Activated CD8-positive, alpha-beta memory T cell treated with anti-CD3 and anti-CD28 coated beads for 36 hours (primary cell): ENCODE data around the gene LSP1. TPM values are rescaled to one million over a fixed set of nuclear protein-coding genes. Genes with fewer than 3 reads are reported as not detected.

Source experiments
- CTCF ChIA-PET: fragments of 350-600 bp; sonication (Branson Sonifier 250); formaldehyde crosslinking; loops from one replicate; lab custom pipeline; 2021; ENCODE audit warnings: antibody characterized with exemption; lab: Charles Lee
- POLR2A ChIA-PET: fragments of 350-600 bp; sonication (Branson Sonifier 250); formaldehyde crosslinking; loops from one replicate; lab custom pipeline; 2021; ENCODE audit warnings: antibody characterized with exemption; lab: Charles Lee
- total RNA-seq, 2 experiments: library from RNA; stranded (reverse); gene quantifications; one replicate each; pipeline ENCODE4 v1.2.3, GENCODE V29; 2021

LSP1 gene
- total RNA-seq, 2 experiments from 2014 or later = 254 TPM

- ChIA-PET POLR2A (interaction anchor here (0.6 to 1.3 kb wide), 3 partner anchors 108 to 138 kb away, joined by 3 to 13 read pairs (median 4); no protein-coding TSS in a partner anchor), CTCF (interaction anchor here (0.5 to 7.8 kb wide), 46 partner anchors 8 to 1852 kb away, joined by 3 to 297 read pairs (median 5); partner anchors contain the start of genes KRTAP5-5, KRTAP5-6 and LSP1)
Measured at GRCh38 chr11:1832211-1832919, 20.5 kb upstream of the LSP1 start.

GRCh38 chr11:1832920-1833295, 20.0 kb upstream of the LSP1 start:
- ChIA-PET CTCF (interaction anchor here (0.6 to 7.8 kb wide), 45 partner anchors 8 to 331 kb away, joined by 3 to 297 read pairs (median 5); partner anchors contain the start of genes KRTAP5-5, KRTAP5-6 and LSP1), POLR2A (interaction anchor here (0.6 to 1.3 kb wide), 3 partner anchors 108 to 139 kb away, joined by 3 to 13 read pairs (median 4); no protein-coding TSS in a partner anchor)

- ChIA-PET POLR2A (no interaction called here), CTCF (interaction anchor here (0.6 to 7.8 kb wide), 21 partner anchors 12 to 322 kb away, joined by 3 to 297 read pairs (median 7); no protein-coding TSS in a partner anchor)
Measured at GRCh38 chr11:1834062-1834610, 18.7 kb upstream of the LSP1 start.

GRCh38 chr11:1834779-1835670, 17.9 kb upstream of the LSP1 start, which contains the start of gene SYT8:
Gene SYT8, plus strand, starts transcription at chr11:1834990. Its CDS starts 116 bp downstream, at chr11:1835106.
- CTCF ChIA-PET = interaction anchor here (1.0 to 7.8 kb wide), 11 partner anchors 19 to 317 kb away, joined by 3 to 297 read pairs (median 5); no protein-coding TSS in a partner anchor
- POLR2A ChIA-PET = no interaction called here

- POLR2A ChIA-PET = interaction anchor here (1.0 kb wide), 1 partner anchor 15 kb away, joined by 3 read pairs; no protein-coding TSS in a partner anchor
Measured at GRCh38 chr11:1835671-1836010, 17.2 kb upstream of the LSP1 start.

GRCh38 chr11:1836011-1836945, 16.6 kb upstream of the LSP1 start:
- POLR2A ChIA-PET = interaction anchor here (1.0 kb wide), 1 partner anchor 15 kb away, joined by 3 read pairs; no protein-coding TSS in a partner anchor

More at GRCh38 chr11:1835671-1836010, 17.2 kb upstream of the LSP1 start:
- CTCF ChIA-PET = interaction anchor here (0.8 to 7.8 kb wide), 8 partner anchors 11 to 324 kb away, joined by 3 to 297 read pairs (median 12); no protein-coding TSS in a partner anchor

GRCh38 chr11:1837171-1838076, 15.5 kb upstream of the LSP1 start:
- ChIA-PET POLR2A (no interaction called here), CTCF (interaction anchor here (1.0 to 7.8 kb wide), 8 partner anchors 44 to 315 kb away, joined by 3 to 297 read pairs (median 13); no protein-coding TSS in a partner anchor)

More at GRCh38 chr11:1836011-1836945, 16.6 kb upstream of the LSP1 start:
- CTCF ChIA-PET = interaction anchor here (0.7 to 7.8 kb wide), 11 partner anchors 10 to 323 kb away, joined by 3 to 297 read pairs (median 5); no protein-coding TSS in a partner anchor

- POLR2A ChIA-PET = no interaction called here
Measured at GRCh38 chr11:1838077-1838425, 14.8 kb upstream of the LSP1 start.

GRCh38 chr11:1838426-1839144, 14.3 kb upstream of the LSP1 start, which contains the start of gene TNNI2:
Gene TNNI2, plus strand, starts transcription at chr11:1838981. Its CDS starts 716 bp downstream, at chr11:1839697.
- CTCF ChIA-PET = interaction anchor here (0.8 to 3.0 kb wide), 8 partner anchors 12 to 214 kb away, joined by 3 to 8 read pairs (median 6); partner anchors contain the start of gene LSP1
- POLR2A ChIA-PET = no interaction called here

More at GRCh38 chr11:1838077-1838425, 14.8 kb upstream of the LSP1 start:
- CTCF ChIA-PET = interaction anchor here (0.8 to 3.0 kb wide), 7 partner anchors 12 to 213 kb away, joined by 3 to 8 read pairs (median 5); partner anchors contain the start of gene LSP1

- ChIA-PET CTCF (interaction anchor here (1.1 to 3.0 kb wide), 6 partner anchors 11 to 214 kb away, joined by 3 to 8 read pairs (median 6); partner anchors contain the start of gene LSP1), POLR2A (no interaction called here)
Measured at GRCh38 chr11:1839204-1839923, 13.5 kb upstream of the LSP1 start.

GRCh38 chr11:1839924-1840779, 12.7 kb upstream of the LSP1 start:
- CTCF ChIA-PET = interaction anchor here (1.2 to 3.0 kb wide), 6 partner anchors 11 to 162 kb away, joined by 3 to 8 read pairs (median 5); no protein-coding TSS in a partner anchor
- POLR2A ChIA-PET = no interaction called here

- CTCF ChIA-PET = interaction anchor here (0.6 to 3.0 kb wide), 9 partner anchors 10 to 311 kb away, joined by 3 to 8 read pairs (median 3); no protein-coding TSS in a partner anchor
- POLR2A ChIA-PET = no interaction called here
Measured at GRCh38 chr11:1840780-1841480, 12.0 kb upstream of the LSP1 start.

GRCh38 chr11:1841511-1842148, 11.3 kb upstream of the LSP1 start:
- POLR2A ChIA-PET = no interaction called here
- CTCF ChIA-PET = interaction anchor here (0.6 to 1.8 kb wide), 7 partner anchors 9 to 310 kb away, joined by 3 to 7 read pairs (median 3); no protein-coding TSS in a partner anchor
